H1 (cell line): ENCODE measurements around the gene LIPJ. TPM values are rescaled to one million over a fixed set of nuclear protein-coding genes. Genes with fewer than 3 reads are reported as not detected.

Source experiments
- ASH2L ChIP-seq: fragments of 200-600, 300-600 bp; sonication (generic); IDR thresholded peaks from one replicate; pipeline ENCODE4 v1.7.1; 2017; ENCODE audit warnings: low read length
- ATF3 ChIP-seq: IDR thresholded peaks from 2 replicates; pipeline ENCODE4 v1.6.1; 2011; ENCODE audit warnings: low read depth, mild to moderate bottlenecking, low read length; ENCODE audit not compliant: insufficient read depth
- CBX5 ChIP-seq: fragments of 300-800, 300-1000 bp; sonication (generic); IDR thresholded peaks from 2 replicates; pipeline ENCODE4 v1.7.1; 2016; ENCODE audit warnings: antibody characterized with exemption, low read length, low read depth
- CREB1 ChIP-seq: IDR thresholded peaks from 2 replicates; pipeline ENCODE4 v1.6.1; 2012; ENCODE audit warnings: inconsistent platforms
- CTCF ChIP-seq, 3 experiments: IDR thresholded peaks; 1 replicate in 2 of 3; 2 replicates in 1 of 3; pipeline versions ENCODE4 v1.5.1 to v1.6.1; 2011; ENCODE audit warnings: low read length in 3 of 3, mild to moderate bottlenecking in 3 of 3, inconsistent platforms in 2 of 3, low read depth in 1 of 3, moderate library complexity in 1 of 3; ENCODE audit not compliant: insufficient read depth in 1 of 3; ENCODE audit errors: control extremely low read depth in 1 of 3
- E2F6 ChIP-seq: IDR thresholded peaks from 2 replicates; pipeline ENCODE4 v1.6.1; 2012; ENCODE audit warnings: inconsistent platforms
- HDAC2 ChIP-seq, 2 experiments: fragments of 300-600 bp in 1 of 2; sonication (generic) in 1 of 2; IDR thresholded peaks; 2 replicates each; pipeline ENCODE4 v1.6.1; 2011 to 2012; ENCODE audit warnings: low read depth in 2 of 2, low read length in 2 of 2, mild to moderate bottlenecking in 2 of 2, moderate library complexity in 2 of 2, borderline replicate concordance in 1 of 2, inconsistent platforms in 1 of 2
- KDM4A ChIP-seq: IDR thresholded peaks from one replicate; pipeline ENCODE4 v1.7.1; 2012; ENCODE audit warnings: low read depth, mild to moderate bottlenecking, moderate library complexity, low read length, inconsistent platforms; ENCODE audit not compliant: severe bottlenecking
- KDM5A ChIP-seq: fragments of 200-600 bp; IDR thresholded peaks from 2 replicates; pipeline ENCODE4 v1.7.1; 2012; ENCODE audit warnings: mild to moderate bottlenecking, low read length, inconsistent platforms, mixed read lengths
- PHF8 ChIP-seq: fragments of 200-600 bp; sonication (generic); conservative IDR thresholded peaks from 2 replicates; pipeline ENCODE4 v1.7.1; 2012; ENCODE audit warnings: low read depth, mild to moderate bottlenecking, inconsistent platforms, low read length, moderate library complexity
- POLR2A ChIP-seq, 2 experiments: IDR thresholded peaks; 1 replicate in 1 of 2; 2 replicates in 1 of 2; pipeline ENCODE4 v1.6.1; 2011; ENCODE audit warnings: low read depth in 2 of 2, low read length in 2 of 2, mild to moderate bottlenecking in 2 of 2; ENCODE audit errors: control extremely low read depth in 1 of 2
- RAD21 ChIP-seq, 2 experiments: IDR thresholded peaks in 1 of 2; conservative IDR thresholded peaks in 1 of 2; 2 replicates each; pipeline ENCODE4 v1.6.1; 2011; ENCODE audit warnings: low read depth in 2 of 2, low read length in 2 of 2, improper control_type of control experiment in 1 of 2, inconsistent platforms in 1 of 2, mild to moderate bottlenecking in 1 of 2, moderate library complexity in 1 of 2
- SIN3A ChIP-seq, 2 experiments: IDR thresholded peaks in 1 of 2; conservative IDR thresholded peaks in 1 of 2; 2 replicates each; pipeline ENCODE4 v1.6.1; 2011 to 2012; ENCODE audit warnings: low read length in 2 of 2, improper control_type of control experiment in 1 of 2, low read depth in 1 of 2, mild to moderate bottlenecking in 1 of 2
- SP4 ChIP-seq: IDR thresholded peaks from 2 replicates; pipeline ENCODE4 v1.6.1; 2012; ENCODE audit warnings: low read length, inconsistent platforms
- TAF1 ChIP-seq: IDR thresholded peaks from 2 replicates; pipeline ENCODE4 v1.6.1; 2011; ENCODE audit warnings: mild to moderate bottlenecking, low read depth, low read length
- USF2 ChIP-seq: IDR thresholded peaks from 2 replicates; pipeline ENCODE4 v1.6.1; 2011; ENCODE audit warnings: low read length, improper control_type of control experiment
- YY1 ChIP-seq: IDR thresholded peaks from 2 replicates; pipeline ENCODE4 v1.6.1; 2011; ENCODE audit warnings: low read depth, mild to moderate bottlenecking, low read length
- polyA plus RNA-seq, 7 experiments: library from polyadenylated mRNA; depleted of rRNA in 3 of 7; stranded (reverse) in 5 of 7; unstranded in 2 of 7; fragments of >200 nt in 5 of 7; fragments of 200-250 nt in 2 of 7; gene quantifications; 1 replicate in 5 of 7; 2 replicates in 1 of 7; 4 replicates in 1 of 7; pipeline versions ENCODE4 v1.2.1 to v1.2.3, GENCODE V29; 2011 to 2013; ENCODE audit warnings: missing spikeins in 2 of 7, mixed read lengths in 2 of 7
- total RNA-seq: library from RNA; stranded (reverse); fragmentation: NEBNext Ultra II Directional; extraction: Animal tissue kit (Norgen Biotek cat#: 25700); gene quantifications from 2 replicates; pipeline ENCODE4 v1.2.1, GENCODE V29; 2021

The LIPJ gene
- total and polyA plus RNA-seq, 2 of the 8 experiments (the other 6 are each of a cell fraction or from before 2014, with no cell fraction given) = not detected

GRCh38 chr10:88582806-88583583, 3.6 kb upstream of the LIPJ start, which contains the start of gene RNLS (continued):
- peak; percentile 83 for TF ChIP-seq USF2
- peak; percentile 35 to 56; a peak in 3 of 4 replicates for TF ChIP-seq RAD21 (IDR thresholded peaks at IDR 0.05 in 1 of 2, conservative IDR thresholded peaks at IDR 0.05 in 1 of 2; ENCODE audit: low read depth in 2 of 2, low read length in 2 of 2)
- TF ChIP-seq YY1 = peak; percentile 69; the same call in 1 of the 2 replicates
- no peak for TF ChIP-seq CBX5
- 0 out of 2 replicates have a peak, but pooled peaks have one; percentile 10 for TF ChIP-seq ATF3
- peak; percentile 93 for TF ChIP-seq ASH2L
- peak; percentile 74 for TF ChIP-seq E2F6
- peak; percentile 63; the same call in 1 of the 2 replicates for TF ChIP-seq CREB1
- TF ChIP-seq TAF1 = peak; percentile 72
- peak; percentile 89 for TF ChIP-seq PHF8
- peak; percentile 54 to 80 for TF ChIP-seq POLR2A (IDR thresholded peaks at IDR 0.05; ENCODE audit: control extremely low read depth in 1 of 2, low read depth in 2 of 2, low read length in 2 of 2)
- TF ChIP-seq CTCF (IDR thresholded peaks at IDR 0.05; ENCODE audit: control extremely low read depth in 1 of 3, insufficient read depth in 1 of 3, low read depth in 1 of 3, low read length in 3 of 3) = peak; percentile 64 to 76 (median 72)
- TF ChIP-seq SP4 = no peak
- peak in 1 of 2 experiments; percentile 62; a peak in 1 of 4 replicates for TF ChIP-seq HDAC2 (IDR thresholded peaks at IDR 0.05; ENCODE audit: borderline replicate concordance in 1 of 2, low read depth in 2 of 2, low read length in 2 of 2)
- TF ChIP-seq KDM4A = peak; percentile 96
- TF ChIP-seq KDM5A = no peak
- TF ChIP-seq SIN3A (conservative IDR thresholded peaks at IDR 0.05 in 1 of 2, IDR thresholded peaks at IDR 0.05 in 1 of 2; ENCODE audit: low read depth in 1 of 2, low read length in 2 of 2) = 0 out of 4 replicates have a peak, but pooled peaks of 1 of the 2 experiments have one; percentile 38
